Motor neuron (in vitro differentiated cells): Measurements from ENCODE around the gene SELENOT. TPM values are rescaled to one million over a fixed set of nuclear protein-coding genes. Genes with fewer than 3 reads are reported as not detected.
"Not testable (repeated sequence)": the region's sequence is repeated elsewhere in the genome, so short reads cannot be mapped to it uniquely, and the experiment has no call there.

Source experiments
- ATAC-seq, 8 experiments: fragments of 200-7000 bp; cut with Tn5 transposase; replicated peaks in 6 of 8; 2 replicates each; pipeline ENCODE4 v1.8.0; 2021; ENCODE audit warnings: mild to moderate bottlenecking in 8 of 8, moderate library complexity in 8 of 8
- H3K27ac ChIP-seq, 2 donors: fragments of 250-450 bp; sonication (Bioruptor Pico); 2 replicates each; pipeline ENCODE4 v1.9.0; 2021; ENCODE audit warnings: antibody characterized with exemption in 2 of 2, mild to moderate bottlenecking in 2 of 2, moderate library complexity in 1 of 2
- H3K4me1 ChIP-seq, 2 donors: fragments of 250-450 bp; sonication (Bioruptor Pico); replicated peaks in 1 of 2; 2 replicates each; pipeline ENCODE4 v1.6.1; 2021; ENCODE audit warnings: antibody characterized with exemption in 2 of 2, mild to moderate bottlenecking in 2 of 2, moderate library complexity in 1 of 2
- H3K4me3 ChIP-seq, 5 donors: fragments of 250-450 bp; sonication (Bioruptor Pico); 2 replicates each; pipeline ENCODE4 v1.9.0; 2021; ENCODE audit warnings: antibody characterized with exemption in 5 of 5, mild to moderate bottlenecking in 5 of 5, moderate library complexity in 4 of 5
- WGBS, 10 experiments: fragments of 450-650 bp; shearing (Covaris generic); methylation state at CpG; one replicate each; pipeline ENCODE4 v1.0.0; 2022; 5-methylcytosine and 5-hydroxymethylcytosine counted together
- in situ Hi-C, 9 experiments: fragments of 400-800 bp; cut with MboI; loops; one replicate each; pipeline ENCODE4 v1.15.0; 2021; ENCODE audit warnings: low sequenced_read_pairs in 9 of 9, low pct_unique_long_range_greater_than_20kb in 2 of 9; ENCODE audit not compliant: unreplicated experiment in 9 of 9
- total RNA-seq, 8 experiments: library from RNA; unstranded; fragments of 300-600 nt; gene quantifications; 2 replicates each; pipeline versions ENCODE4 v1.2.3 to v1.2.4, GENCODE V29; 2022

Gene SELENOT
- total RNA-seq, 8 experiments from 2014 or later: 36.5 to 113 (median 49.9) TPM

- no peak for ATAC-seq
- H3K4me3 ChIP-seq: no peak overlapping the region
- WGBS, 10 experiments: 81 to 100% (median 98%) methylated on average over 1 to 4 of the region's 4 CpGs; no CpG with 5 or more reads in 3 of the 10 experiments
- H3K4me1 ChIP-seq: peaks cover 21 to 28% of the 10 kb centered on the region in 2 donors
- in situ Hi-C loops: no loop called here
- no peak overlapping the region for H3K27ac ChIP-seq
Measured at GRCh38 chr3:150597646-150598045, 5.5 kb upstream of the SELENOT start.

GRCh38 chr3:150599611-150600297 lies 3.4 kb upstream of the SELENOT start:
- peak overlapping the region in 1 of 2 donors; percentile 56 for H3K27ac ChIP-seq
- H3K4me3 ChIP-seq: no peak overlapping the region
- peak in 2 of 8 experiments; percentile 5 to 8 for ATAC-seq
- in situ Hi-C loops: no loop called here
- 0 to 74% (median 50%) methylated on average over 1 to 4 of the region's 4 CpGs; no CpG with 5 or more reads in 2 of the 10 experiments for WGBS, 10 experiments
- H3K4me1 ChIP-seq: peaks cover 24 to 31% of the 10 kb centered on the region in 2 donors

GRCh38 chr3:150600647-150601530 lies 2.2 kb upstream of the SELENOT start:
- H3K4me1 ChIP-seq: peaks cover 28 to 41% of the 10 kb centered on the region in 2 donors
- H3K27ac ChIP-seq, in situ Hi-C loops, ATAC-seq: not testable (repeated sequence)
- 81 to 96% (median 92%) methylated on average over 5 to 11 of the region's 13 CpGs; no CpG with 5 or more reads in 2 of the 10 experiments for WGBS, 10 experiments
- peak overlapping the region in 1 of 5 donors; percentile 10 for H3K4me3 ChIP-seq

GRCh38 chr3:150602426-150603152 lies 532 bp upstream of the SELENOT start:
- in situ Hi-C loops: no loop called here
- peak in 3 of 8 experiments; percentile 13 to 25 (median 17) for ATAC-seq

GRCh38 chr3:150603980-150604319 lies 829 bp downstream of the SELENOT start:
- Histone ChIP-seq H3K4me1 (peaks cover 28 to 34% of the 10 kb centered on the region in 2 donors), H3K4me3 (peak overlapping the region; percentile 51 to 80 (median 57)), H3K27ac (peak overlapping the region; percentile 82)
- in situ Hi-C loops: no loop called here
- no peak for ATAC-seq
- 0 to 6% (median 0%) methylated on average over 1 to 7 of the region's 11 CpGs; no CpG with 5 or more reads in 2 of the 10 experiments for WGBS, 10 experiments

More at GRCh38 chr3:150602426-150603152, 532 bp upstream of the SELENOT start:
- peak overlapping the region; percentile 51 to 80 (median 57) for H3K4me3 ChIP-seq
- 0 to 64% (median 19%) methylated on average over 1 to 5 of the region's 6 CpGs; no CpG with 5 or more reads in 1 of the 10 experiments for WGBS, 10 experiments
- H3K4me1 ChIP-seq: peaks cover 31 to 41% of the 10 kb centered on the region in 2 donors
- H3K27ac ChIP-seq: peak overlapping the region; percentile 82

- in situ Hi-C loops: no loop called here
- Histone ChIP-seq H3K27ac (no peak overlapping the region), H3K4me3 (no peak overlapping the region), H3K4me1 (peaks cover 13 to 24% of the 10 kb centered on the region in 2 donors)
- ATAC-seq: no peak
- 80 to 100% (median 91%) methylated on average over 1 to 8 of the region's 9 CpGs for WGBS, 10 experiments
Measured at GRCh38 chr3:150605998-150606641, 3.0 kb downstream of the SELENOT start.

- in situ Hi-C loops: no loop called here
- Histone ChIP-seq H3K4me1 (peaks cover 10 to 18% of the 10 kb centered on the region in 2 donors), H3K4me3 (no peak overlapping the region), H3K27ac (no peak overlapping the region)
- WGBS, 10 experiments: 50 to 100% (median 76%) methylated on average over 1 to 8 of the region's 8 CpGs
- ATAC-seq: no peak
Measured at GRCh38 chr3:150607267-150608065, 4.3 kb downstream of the SELENOT start.

GRCh38 chr3:150609988-150610387 lies 6.9 kb downstream of the SELENOT start:
- 0 to 100% (median 0%) methylated on average over 1 of the region's 1 CpG; no CpG with 5 or more reads in 1 of the 10 experiments for WGBS, 10 experiments
- no peak for ATAC-seq
- no peak overlapping the region for H3K27ac ChIP-seq
- no peak overlapping the region for H3K4me3 ChIP-seq
- peaks cover 5 to 13% of the 10 kb centered on the region in 2 donors for H3K4me1 ChIP-seq
- in situ Hi-C loops: no loop called here

GRCh38 chr3:150610785-150611184 lies 7.7 kb downstream of the SELENOT start:
- Histone ChIP-seq H3K4me3 (no peak overlapping the region), H3K27ac (no peak overlapping the region), H3K4me1 (peaks cover 3 to 6% of the 10 kb centered on the region in 2 donors)
- ATAC-seq: no peak
- 67 to 75% (median 75%) methylated on average over 1 of the region's 1 CpG; no CpG with 5 or more reads in 7 of the 10 experiments for WGBS, 10 experiments
- in situ Hi-C loops: no loop called here

- in situ Hi-C loops: no loop called here
- ATAC-seq: no peak
- 90 to 100% (median 99%) methylated on average over 1 to 17 of the region's 34 CpGs; no CpG with 5 or more reads in 4 of the 10 experiments for WGBS, 10 experiments
- Histone ChIP-seq H3K4me3 (no peak overlapping the region), H3K27ac (no peak overlapping the region), H3K4me1 (peaks cover 3 to 6% of the 10 kb centered on the region in 2 donors)
Measured at GRCh38 chr3:150611666-150612065, 8.5 kb downstream of the SELENOT start.

- no peak for ATAC-seq
- no peak overlapping the region for H3K27ac ChIP-seq
- H3K4me3 ChIP-seq: no peak overlapping the region
- in situ Hi-C loops: no loop called here
- 83 to 100% (median 100%) methylated on average over 1 of the region's 1 CpG; no CpG with 5 or more reads in 2 of the 10 experiments for WGBS, 10 experiments
- H3K4me1 ChIP-seq: peaks cover 0 to 6% of the 10 kb centered on the region in 2 donors
Measured at GRCh38 chr3:150612494-150612893, 9.4 kb downstream of the SELENOT start.
